GM12878 (cell line): ENCODE data around the gene SLC15A4. TPM values are rescaled to one million over a fixed set of nuclear protein-coding genes. Genes with fewer than 3 reads are reported as not detected.

ENCODE experiments used
- polyA plus RNA-seq, 11 experiments: library from polyadenylated mRNA; depleted of rRNA in 4 of 11; unstranded in 6 of 11; stranded (reverse) in 5 of 11; fragments of >200 nt; fragmentation: Nextera tagmentation in 4 of 11; fragmentation: Illumina TruSeq in 1 of 11; extraction: Ambion mirVana in 4 of 11; extraction: Trizol in 1 of 11; gene quantifications; 1 replicate in 1 of 11; 2 replicates in 10 of 11; pipeline versions ENCODE4 v1.2.1 to v1.2.3, GENCODE V29; 2011 to 2016; ENCODE audit warnings: inconsistent platforms in 2 of 11, missing spikeins in 2 of 11, low read depth in 1 of 11
- total RNA-seq, 4 experiments: library from RNA; depleted of rRNA in 3 of 4; stranded (reverse); fragments of >200 nt in 3 of 4; fragmentation: Illumina TruSeq in 1 of 4; extraction: Trizol in 1 of 4; gene quantifications; 2 replicates each; pipeline versions ENCODE4 v1.2.1 to v1.2.3, GENCODE V29; 2013 to 2021

The SLC15A4 gene
- total and polyA plus RNA-seq, 10 of the 15 experiments (the other 5 are each of a cell fraction or from before 2014, with no cell fraction given): 12.7 to 257 (median 36.6) TPM

Other genes starting within 250 kb of the SLC15A4 start
- gene GLT1D1, start 29.5 kb upstream of the SLC15A4 start, total RNA-seq (2014; rRNA removed): 2.4 and 2.5 TPM in 2 replicates
- 2.6 and 3.0 TPM in 2 replicates for gene GLT1D1, start 29.5 kb upstream of the SLC15A4 start, total RNA-seq (2014; rRNA removed; fragmentation: Illumina TruSeq; extraction: Trizol)
- gene GLT1D1, start 29.5 kb upstream of the SLC15A4 start, total RNA-seq (2021): 4.1 and 4.2 TPM in 2 replicates
- gene GLT1D1, start 29.5 kb upstream of the SLC15A4 start, polyA plus RNA-seq (2011; rRNA removed): 62.8 and 71.4 TPM in 2 replicates
- 3.2 and 3.7 TPM in 2 replicates for gene GLT1D1, start 29.5 kb upstream of the SLC15A4 start, polyA plus RNA-seq (2014; fragmentation: Illumina TruSeq; extraction: Trizol)
- gene GLT1D1, start 29.5 kb upstream of the SLC15A4 start, polyA plus RNA-seq (2014; fragmentation: Nextera tagmentation; extraction: Ambion mirVana): under 1 TPM; 0.42 to 0.53 TPM
- gene GLT1D1, start 29.5 kb upstream of the SLC15A4 start, polyA plus RNA-seq (2014; rRNA removed): 3.0 TPM in 2 replicates
- 1 to 10 TPM; 1.7 to 3.8 TPM for gene GLT1D1, start 29.5 kb upstream of the SLC15A4 start, polyA plus RNA-seq (2016; fragmentation: Nextera tagmentation; extraction: Ambion mirVana)